AG10803 (cell line): ENCODE results near the gene PTPRR.
"Not testable (repeated sequence)": the region's sequence is repeated elsewhere in the genome, so short reads cannot be mapped to it uniquely, and the experiment has no call there.

Source experiments
- DNase-seq: peaks from one replicate; pipeline ENCODE4 v3.0.0; 2010; ENCODE audit warnings: low read depth
- H3K4me3 ChIP-seq: 2 replicates; pipeline ENCODE4 v1.5.1; 2011; ENCODE audit warnings: mild to moderate bottlenecking, low read length, control low read depth
- CTCF ChIP-seq: conservative IDR thresholded peaks from 2 replicates; pipeline ENCODE4 v1.5.1; 2011; ENCODE audit warnings: mild to moderate bottlenecking, low read length, control low read depth, inconsistent platforms

The PTPRR gene

DNA sequence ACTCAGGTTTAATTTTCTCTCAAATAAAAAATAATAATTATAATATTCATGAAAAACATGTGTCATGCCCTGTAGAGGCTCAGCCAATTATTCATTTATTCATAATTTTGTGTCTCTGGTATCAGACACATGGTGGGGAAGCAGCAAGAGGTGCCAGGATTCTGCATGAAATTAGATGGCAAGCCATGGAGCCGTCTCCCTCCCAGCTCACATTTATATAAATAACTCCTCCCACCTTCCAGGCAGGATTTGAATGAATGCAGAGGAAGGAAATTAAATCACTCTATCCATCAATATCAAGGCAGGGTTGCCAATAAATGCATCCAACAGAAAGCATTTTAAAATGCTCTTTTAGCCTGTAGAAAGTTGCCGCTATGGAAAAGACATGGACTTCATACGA, 98.1 kb downstream of the PTPRR start:
- DNase-seq = no peak
- no peak overlapping the region for H3K4me3 ChIP-seq
- TF ChIP-seq CTCF = no peak

DNA sequence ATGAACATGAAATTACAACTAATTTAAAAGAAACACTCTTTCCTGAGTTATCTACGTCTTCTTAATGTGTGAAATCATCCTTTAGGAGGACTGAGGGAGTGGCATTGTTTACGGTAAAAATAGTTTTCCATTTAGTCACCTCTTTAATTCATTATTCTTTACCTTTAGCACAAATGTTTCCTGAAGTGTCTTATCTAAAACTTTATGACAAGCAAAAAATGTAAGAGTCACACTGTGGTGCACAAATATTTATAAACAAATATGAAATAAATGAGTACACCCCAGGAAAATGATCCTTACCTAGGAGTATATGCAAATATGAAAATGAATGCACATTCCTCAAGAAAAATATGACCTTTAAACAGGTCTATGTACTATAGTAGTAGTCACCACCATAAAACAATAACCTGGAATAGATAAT, 104.6 kb downstream of the PTPRR start:
- TF ChIP-seq CTCF = no peak
- no peak for DNase-seq
- H3K4me3 ChIP-seq = no peak overlapping the region

- DNase-seq = no peak
- H3K4me3 ChIP-seq = no peak overlapping the region
- no peak for TF ChIP-seq CTCF
These were observed 105.5 kb downstream of the PTPRR start for GRCh38 chr12:70815056-70815455.

GRCh38 chr12:70813559-70813958, 107.0 kb downstream of the PTPRR start:
- DNase-seq = no peak
- no peak for TF ChIP-seq CTCF
- no peak overlapping the region for H3K4me3 ChIP-seq

DNA sequence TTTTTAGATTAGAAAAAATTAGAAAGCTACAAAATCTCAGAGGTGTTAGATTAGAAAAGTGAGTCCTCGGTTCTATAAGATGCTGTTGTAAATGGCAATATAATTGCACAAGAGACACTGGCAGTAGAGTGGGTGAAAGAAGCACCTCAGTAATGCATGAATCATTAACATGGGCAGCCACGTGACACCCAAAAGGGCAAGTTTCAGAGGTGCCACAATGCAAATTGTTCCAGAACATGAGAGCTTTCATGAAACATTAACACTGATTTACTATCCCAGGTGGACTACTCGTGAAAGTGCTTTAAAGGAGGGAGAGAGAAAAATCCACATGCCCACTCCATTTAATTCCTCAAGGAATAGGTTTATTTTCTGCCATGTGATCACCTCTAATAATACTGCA, 108.4 kb downstream of the PTPRR start:
- H3K4me3 ChIP-seq = no peak overlapping the region
- TF ChIP-seq CTCF = no peak

GRCh38 chr12:70809887-70810286, 110.7 kb downstream of the PTPRR start:
- DNase-seq = no peak
- H3K4me3 ChIP-seq = no peak overlapping the region
- no peak for TF ChIP-seq CTCF

More for the DNA sequence above, 108.4 kb downstream of the PTPRR start:
- DNase-seq = no peak

DNA sequence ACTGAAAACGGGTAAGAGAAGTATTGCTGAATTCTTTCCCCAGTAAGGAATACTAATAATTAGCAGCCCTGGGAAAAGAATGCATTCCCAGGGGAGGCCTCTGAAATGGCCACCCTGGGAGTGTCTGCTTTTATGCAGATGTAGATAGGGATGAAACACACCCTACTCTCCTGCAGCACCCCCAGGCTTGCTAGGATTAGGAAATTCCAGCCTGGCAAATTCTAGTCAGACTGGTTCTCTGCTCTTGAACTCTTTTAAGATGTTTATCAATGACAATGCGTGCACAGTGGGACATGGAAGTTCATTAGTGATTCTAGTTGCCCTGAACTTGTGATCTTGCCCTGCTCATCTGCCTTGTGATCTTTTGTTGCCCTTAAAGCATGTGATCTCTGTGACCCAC, 112.5 kb downstream of the PTPRR start:
- DNase-seq = not testable (repeated sequence)

DNA sequence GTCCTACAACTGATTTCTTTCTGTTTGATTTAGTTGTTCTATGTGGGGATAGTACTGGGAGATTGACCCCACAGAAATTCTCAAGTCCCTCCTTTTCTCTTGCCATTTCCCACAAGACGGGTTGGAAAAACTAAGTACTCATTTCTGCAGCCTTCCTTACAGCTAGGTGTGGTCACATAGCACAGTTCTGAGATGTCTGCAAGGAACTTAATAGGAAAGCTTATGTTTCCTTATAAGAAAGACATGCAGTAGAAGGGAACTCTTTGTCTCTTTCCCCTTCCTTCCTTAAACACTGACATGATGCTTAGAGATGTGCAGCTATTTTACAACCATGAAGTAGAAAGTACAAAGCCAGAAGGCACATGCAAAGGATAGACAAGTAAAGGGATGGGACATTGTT, 113.7 kb downstream of the PTPRR start:
- DNase-seq = no peak
- TF ChIP-seq CTCF = no peak
- no peak overlapping the region for H3K4me3 ChIP-seq

More for the DNA sequence above, 112.5 kb downstream of the PTPRR start:
- not testable (repeated sequence) for H3K4me3 ChIP-seq
